ENCODE measurements around the gene TMCO4.

Gene TMCO4

GRCh38 chr1:19815801-19816736 lies 16.4 kb upstream of the TMCO4 start (continued):
- TF ChIP-seq PATZ1 (CRISPR knock-in tag; IDR thresholded peaks at IDR 0.05; ENCODE audit: borderline replicate concordance) (no peak), ZNF70 (CRISPR knock-in tag; IDR thresholded peaks at IDR 0.05) (no peak), ESRRG (CRISPR knock-in tag; IDR thresholded peaks at IDR 0.05) (no peak)

- no peak for ATAC-seq
- TF ChIP-seq ZNF70 (CRISPR knock-in tag; IDR thresholded peaks at IDR 0.05) (no peak), ZC3H10 (CRISPR knock-in tag; IDR thresholded peaks at IDR 0.05) (no peak), BACH2 (CRISPR knock-in tag; IDR thresholded peaks at IDR 0.05; ENCODE audit: borderline replicate concordance) (no peak), ZNF8 (CRISPR knock-in tag; IDR thresholded peaks at IDR 0.05) (no peak), GLIS3 (CRISPR knock-in tag; IDR thresholded peaks at IDR 0.05) (no peak), ESRRG (CRISPR knock-in tag; IDR thresholded peaks at IDR 0.05) (no peak), CREB5 (CRISPR knock-in tag; IDR thresholded peaks at IDR 0.05; ENCODE audit: low read depth) (no peak)
These were observed 15.2 kb upstream of the TMCO4 start, which contains the start of gene RNF186 for GRCh38 chr1:19814681-19815503. Gene RNF186 (minus strand): TSS chr1:19815283. CDS start chr1:19815101, 182 bp downstream.

GRCh38 chr1:19814244-19814661 lies 14.5 kb upstream of the TMCO4 start:
- TF ChIP-seq ZFP3 (CRISPR knock-in tag; IDR thresholded peaks at IDR 0.05) (no peak), ESRRG (CRISPR knock-in tag; IDR thresholded peaks at IDR 0.05) (no peak), PPARA (CRISPR knock-in tag; IDR thresholded peaks at IDR 0.05; ENCODE audit: borderline replicate concordance) (no peak), SNAI2 (CRISPR knock-in tag; IDR thresholded peaks at IDR 0.05) (no peak), ZNF70 (CRISPR knock-in tag; IDR thresholded peaks at IDR 0.05) (no peak), RARB (CRISPR knock-in tag; IDR thresholded peaks at IDR 0.05) (no peak), TSHZ2 (CRISPR knock-in tag; IDR thresholded peaks at IDR 0.05) (no peak), ZNF8 (CRISPR knock-in tag; IDR thresholded peaks at IDR 0.05) (no peak), CREB5 (CRISPR knock-in tag; IDR thresholded peaks at IDR 0.05; ENCODE audit: low read depth) (no peak), POU6F1 (CRISPR knock-in tag; IDR thresholded peaks at IDR 0.05; ENCODE audit: borderline replicate concordance, low read depth) (no peak)
- ATAC-seq: no peak

- ATAC-seq: no peak
- TF ChIP-seq CREB5 (CRISPR knock-in tag; IDR thresholded peaks at IDR 0.05; ENCODE audit: low read depth) (no peak), TOX (CRISPR knock-in tag; IDR thresholded peaks at IDR 0.05; ENCODE audit: borderline replicate concordance) (no peak), ZNF8 (CRISPR knock-in tag; IDR thresholded peaks at IDR 0.05) (no peak), CSDC2 (CRISPR knock-in tag; IDR thresholded peaks at IDR 0.05) (no peak), ZNF70 (CRISPR knock-in tag; IDR thresholded peaks at IDR 0.05) (no peak), ZFP30 (CRISPR knock-in tag; IDR thresholded peaks at IDR 0.05) (no peak), TSHZ2 (CRISPR knock-in tag; IDR thresholded peaks at IDR 0.05) (no peak), ZNF565 (CRISPR knock-in tag; conservative IDR thresholded peaks at IDR 0.05; ENCODE audit: low read depth) (no peak), ZC3H10 (CRISPR knock-in tag; IDR thresholded peaks at IDR 0.05) (no peak)
These were observed 13.9 kb upstream of the TMCO4 start for GRCh38 chr1:19813643-19813960.
